Measurements from ENCODE around the gene SNX32.
"Not testable (repeated sequence)": the region's sequence is repeated elsewhere in the genome, so short reads cannot be mapped to it uniquely, and the experiment has no call there.

The SNX32 gene

DNA sequence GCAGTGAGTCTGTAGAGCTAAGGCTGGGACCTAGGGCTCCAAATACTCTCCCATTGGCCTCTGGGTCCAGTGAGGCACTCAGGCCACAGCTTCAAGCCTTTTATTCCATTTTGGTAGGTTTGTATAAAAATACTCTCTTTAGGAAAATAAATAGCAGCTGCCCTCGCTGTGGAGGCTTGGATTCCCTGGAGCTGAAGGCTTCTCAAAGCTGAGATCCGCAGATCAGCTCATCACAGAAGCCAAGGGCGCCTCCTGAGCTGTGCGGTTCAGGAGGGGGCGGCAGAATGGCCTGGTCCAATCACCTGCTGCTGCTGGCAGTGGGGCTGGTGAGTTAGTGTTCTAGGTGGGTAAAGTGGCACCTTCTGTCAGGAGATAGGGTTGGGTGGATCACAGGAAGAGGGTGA lies 58.4 kb downstream of the SNX32 start:
- not testable (repeated sequence) for DNase-seq; H3K9me3 ChIP-seq (ENCODE audit: control extremely low read depth in 1 of 5, control insufficient read depth in 4 of 5, insufficient read depth in 2 of 5, low read depth in 1 of 5, low read length in 4 of 5); H3K27me3 ChIP-seq (replicated peaks in 2 of 5; ENCODE audit: control insufficient read depth in 4 of 5, insufficient read depth in 5 of 5, low read length in 4 of 5)
- POLR2A ChIA-PET, result interaction anchor here (0.9 to 3.6 kb wide), 8 partner anchors 9 to 278 kb away, joined by 3 to 33 read pairs (median 4); partner anchors contain the start of gene FOSL1
- WGBS (ENCODE audit: insufficient coverage), result 91% methylated on average over 3 of the region's 5 CpGs
- peak overlapping the region in 1 of 2 experiments; percentile 68 for H3K27ac ChIP-seq (ENCODE audit: insufficient read depth in 1 of 2, low read depth in 1 of 2, low read length in 2 of 2, poor library complexity in 1 of 2, severe bottlenecking in 2 of 2)
- peak overlapping the region in 6 of 7 experiments; percentile 62 to 97 (median 78) for H3K4me3 ChIP-seq (ENCODE audit: control insufficient read depth in 1 of 7, extremely low read depth in 1 of 7, insufficient read depth in 4 of 7, low read depth in 2 of 7, low read length in 6 of 7)
- H3K36me3 ChIP-seq (ENCODE audit: control insufficient read depth in 4 of 4, insufficient read depth in 4 of 4, low read length in 3 of 4), result peaks cover 0 to 16% (median 6%) of the 10 kb centered on the region in 4 experiments
- peaks cover 11 to 75% (median 68%) of the 10 kb centered on the region in 4 experiments for H3K4me1 ChIP-seq (ENCODE audit: control extremely low read depth in 1 of 4, control insufficient read depth in 4 of 4, insufficient read depth in 4 of 4, low read length in 3 of 4)
- CTCF ChIA-PET, result interaction anchor here (0.9 to 4.3 kb wide), 6 partner anchors 10 to 92 kb away, joined by 3 to 40 read pairs (median 5); partner anchors contain the start of gene FOSL1

DNA sequence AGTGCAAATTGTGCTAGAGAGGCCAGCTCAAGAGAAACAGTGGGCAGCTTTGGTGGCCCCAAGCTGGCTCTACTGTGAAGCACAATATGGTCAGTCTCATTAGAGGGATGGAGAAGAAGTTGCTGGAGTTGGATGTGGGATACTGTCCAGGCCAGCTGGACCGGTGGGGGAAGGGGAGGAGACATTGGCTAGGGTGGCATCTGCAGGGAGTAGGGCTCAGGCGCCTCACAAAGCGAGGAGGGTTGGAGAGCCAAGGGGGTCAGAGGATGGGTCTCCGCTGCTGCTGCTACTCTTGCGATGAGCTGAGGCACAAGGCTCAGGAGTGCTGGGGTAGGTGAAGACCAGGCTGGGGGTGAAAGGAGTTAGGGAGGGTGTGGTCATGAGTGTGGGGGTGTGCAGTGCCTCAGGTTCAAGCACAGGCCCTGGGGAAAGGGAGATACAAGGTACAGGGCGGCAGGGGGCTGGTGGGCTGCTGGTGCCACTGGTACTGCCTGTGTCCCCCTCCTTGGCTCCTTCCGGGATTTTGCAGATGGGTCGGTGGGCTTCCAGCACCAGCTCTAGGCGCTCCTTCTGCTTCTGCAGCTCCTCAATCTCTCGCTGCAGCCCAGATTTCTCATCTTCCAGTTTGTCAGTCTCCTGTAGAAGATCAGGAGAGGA lies 59.0 kb downstream of the SNX32 start:
- no peak for DNase-seq
- H3K9me3 ChIP-seq (ENCODE audit: control extremely low read depth in 1 of 5, control insufficient read depth in 4 of 5, insufficient read depth in 2 of 5, low read depth in 1 of 5, low read length in 4 of 5), result no peaks in the 10 kb centered on the region
- peak overlapping the region in 3 of 7 experiments; percentile 23 to 76 (median 45) for H3K4me3 ChIP-seq (ENCODE audit: control insufficient read depth in 1 of 7, extremely low read depth in 1 of 7, insufficient read depth in 4 of 7, low read depth in 2 of 7, low read length in 6 of 7)
- H3K27ac ChIP-seq (ENCODE audit: insufficient read depth in 1 of 2, low read depth in 1 of 2, low read length in 2 of 2, poor library complexity in 1 of 2, severe bottlenecking in 2 of 2), result peak overlapping the region in 1 of 2 experiments; percentile 68
- H3K27me3 ChIP-seq (replicated peaks in 2 of 5; ENCODE audit: control insufficient read depth in 4 of 5, insufficient read depth in 5 of 5, low read length in 4 of 5), result no peaks in the 10 kb centered on the region
- ChIA-PET CTCF (interaction anchor here (1.0 to 4.3 kb wide), 6 partner anchors 9 to 91 kb away, joined by 3 to 40 read pairs (median 3); partner anchors contain the start of gene FOSL1), POLR2A (interaction anchor here (0.6 to 3.6 kb wide), 9 partner anchors 8 to 39 kb away, joined by 3 to 33 read pairs (median 5); partner anchors contain the start of genes C11orf68, CFL1, DRAP1 and FOSL1)
- peaks cover 11 to 69% (median 62%) of the 10 kb centered on the region in 4 experiments for H3K4me1 ChIP-seq (ENCODE audit: control extremely low read depth in 1 of 4, control insufficient read depth in 4 of 4, insufficient read depth in 4 of 4, low read length in 3 of 4)
- H3K36me3 ChIP-seq (ENCODE audit: control insufficient read depth in 4 of 4, insufficient read depth in 4 of 4, low read length in 3 of 4), result peaks cover 0 to 13% (median 5%) of the 10 kb centered on the region in 4 experiments
- WGBS (ENCODE audit: insufficient coverage), result 84% methylated on average over 7 of the region's 10 CpGs

DNA sequence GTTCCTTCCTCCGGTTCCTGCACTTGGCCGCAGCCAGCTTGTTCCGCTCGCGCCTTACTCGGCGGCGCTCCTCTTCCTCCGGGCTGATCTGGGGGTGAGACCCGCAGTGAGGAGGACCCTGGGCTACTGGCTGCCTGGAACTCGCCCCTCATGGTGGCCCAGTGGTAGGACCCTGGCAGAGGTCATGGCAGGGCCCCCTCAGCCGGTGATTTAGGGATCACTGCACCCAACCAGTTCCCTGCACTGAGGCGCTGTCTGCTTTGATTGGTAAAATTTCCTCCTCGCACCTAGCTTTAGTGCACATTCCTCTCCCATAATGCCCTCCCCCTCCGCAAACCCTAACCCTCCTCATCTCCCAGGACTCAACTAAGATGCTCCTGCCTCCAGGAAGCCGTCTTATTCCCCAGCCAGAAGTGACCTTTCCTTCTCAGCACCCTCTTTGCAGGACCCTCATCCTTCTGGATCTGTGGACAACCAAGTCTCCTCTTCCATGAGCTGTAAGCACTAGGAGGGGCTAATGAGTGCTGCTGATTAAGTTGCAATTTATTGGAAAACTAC lies 60.4 kb downstream of the SNX32 start:
- ChIA-PET POLR2A (interaction anchor here (0.5 to 2.2 kb wide), 7 partner anchors 9 to 784 kb away, joined by 3 to 8 read pairs (median 5); partner anchors contain the start of genes C11orf68, CFL1, CTSW and DRAP1), CTCF (interaction anchor here (0.6 to 2.3 kb wide), 8 partner anchors 9 to 68 kb away, joined by 3 to 7 read pairs (median 4); no protein-coding TSS in a partner anchor)
- H3K9me3 ChIP-seq (ENCODE audit: control extremely low read depth in 1 of 5, control insufficient read depth in 4 of 5, insufficient read depth in 2 of 5, low read depth in 1 of 5, low read length in 4 of 5), result no peaks in the 10 kb centered on the region
- DNase-seq, result peak in 2 of 3 donors; percentile 64 to 78
- WGBS (ENCODE audit: insufficient coverage), result 12% methylated on average over 16 of the region's 16 CpGs
- H3K27ac ChIP-seq (ENCODE audit: insufficient read depth in 1 of 2, low read depth in 1 of 2, low read length in 2 of 2, poor library complexity in 1 of 2, severe bottlenecking in 2 of 2), result peak overlapping the region; percentile 40 to 77
- H3K4me3 ChIP-seq (ENCODE audit: control insufficient read depth in 1 of 7, extremely low read depth in 1 of 7, insufficient read depth in 4 of 7, low read depth in 2 of 7, low read length in 6 of 7), result peak overlapping the region in 6 of 7 experiments; percentile 29 to 70 (median 53)
- H3K27me3 ChIP-seq (replicated peaks in 2 of 5; ENCODE audit: control insufficient read depth in 4 of 5, insufficient read depth in 5 of 5, low read length in 4 of 5), result no peaks in the 10 kb centered on the region
- peaks cover 11 to 67% (median 63%) of the 10 kb centered on the region in 4 experiments for H3K4me1 ChIP-seq (ENCODE audit: control extremely low read depth in 1 of 4, control insufficient read depth in 4 of 4, insufficient read depth in 4 of 4, low read length in 3 of 4)
- H3K36me3 ChIP-seq (ENCODE audit: control insufficient read depth in 4 of 4, insufficient read depth in 4 of 4, low read length in 3 of 4), result peaks cover 0 to 13% (median 5%) of the 10 kb centered on the region in 4 experiments

DNA sequence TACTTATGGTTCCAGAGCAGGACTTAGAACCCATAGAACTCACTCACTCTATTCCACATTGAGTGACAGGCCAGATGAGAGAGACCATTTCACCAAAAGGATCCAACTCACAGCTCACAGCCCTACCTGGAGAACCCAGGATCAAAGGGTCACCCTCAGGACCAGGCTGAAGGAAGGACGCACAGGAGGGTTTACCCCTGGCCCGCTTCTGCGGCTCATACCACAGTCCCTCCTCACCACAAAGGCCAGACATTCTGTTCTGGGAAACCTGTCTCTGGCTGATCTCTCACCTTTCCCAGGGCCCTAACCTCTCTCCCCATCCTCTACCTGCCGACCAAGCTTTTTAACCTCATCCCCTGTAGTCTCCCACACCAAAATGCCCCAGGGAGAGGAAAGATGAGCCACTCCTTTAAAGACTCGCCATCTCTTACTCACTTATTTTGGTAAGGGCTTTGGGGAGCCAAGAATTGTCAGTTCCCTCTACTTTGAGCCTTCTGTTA lies 61.8 kb downstream of the SNX32 start:
- H3K4me1 ChIP-seq (ENCODE audit: control extremely low read depth in 1 of 4, control insufficient read depth in 4 of 4, insufficient read depth in 4 of 4, low read length in 3 of 4), result peaks cover 5 to 64% (median 61%) of the 10 kb centered on the region in 4 experiments
- 96% methylated on average over 3 of the region's 5 CpGs for WGBS (ENCODE audit: insufficient coverage)
- POLR2A ChIA-PET, result no interaction called here
- CTCF ChIA-PET, result interaction anchor here (4.3 kb wide), 1 partner anchor 10 kb away, joined by 41 read pairs; the partner anchor contains the start of gene FIBP
- H3K9me3 ChIP-seq (ENCODE audit: control extremely low read depth in 1 of 5, control insufficient read depth in 4 of 5, insufficient read depth in 2 of 5, low read depth in 1 of 5, low read length in 4 of 5), result no peaks in the 10 kb centered on the region
- DNase-seq, result no peak
- no peak overlapping the region for H3K4me3 ChIP-seq (ENCODE audit: control insufficient read depth in 1 of 7, extremely low read depth in 1 of 7, insufficient read depth in 4 of 7, low read depth in 2 of 7, low read length in 6 of 7)
- H3K36me3 ChIP-seq (ENCODE audit: control insufficient read depth in 4 of 4, insufficient read depth in 4 of 4, low read length in 3 of 4), result peaks cover 0 to 13% (median 5%) of the 10 kb centered on the region in 4 experiments
- no peaks in the 10 kb centered on the region for H3K27me3 ChIP-seq (replicated peaks in 2 of 5; ENCODE audit: control insufficient read depth in 4 of 5, insufficient read depth in 5 of 5, low read length in 4 of 5)
- no peak overlapping the region for H3K27ac ChIP-seq (ENCODE audit: insufficient read depth in 1 of 2, low read depth in 1 of 2, low read length in 2 of 2, poor library complexity in 1 of 2, severe bottlenecking in 2 of 2)

DNA sequence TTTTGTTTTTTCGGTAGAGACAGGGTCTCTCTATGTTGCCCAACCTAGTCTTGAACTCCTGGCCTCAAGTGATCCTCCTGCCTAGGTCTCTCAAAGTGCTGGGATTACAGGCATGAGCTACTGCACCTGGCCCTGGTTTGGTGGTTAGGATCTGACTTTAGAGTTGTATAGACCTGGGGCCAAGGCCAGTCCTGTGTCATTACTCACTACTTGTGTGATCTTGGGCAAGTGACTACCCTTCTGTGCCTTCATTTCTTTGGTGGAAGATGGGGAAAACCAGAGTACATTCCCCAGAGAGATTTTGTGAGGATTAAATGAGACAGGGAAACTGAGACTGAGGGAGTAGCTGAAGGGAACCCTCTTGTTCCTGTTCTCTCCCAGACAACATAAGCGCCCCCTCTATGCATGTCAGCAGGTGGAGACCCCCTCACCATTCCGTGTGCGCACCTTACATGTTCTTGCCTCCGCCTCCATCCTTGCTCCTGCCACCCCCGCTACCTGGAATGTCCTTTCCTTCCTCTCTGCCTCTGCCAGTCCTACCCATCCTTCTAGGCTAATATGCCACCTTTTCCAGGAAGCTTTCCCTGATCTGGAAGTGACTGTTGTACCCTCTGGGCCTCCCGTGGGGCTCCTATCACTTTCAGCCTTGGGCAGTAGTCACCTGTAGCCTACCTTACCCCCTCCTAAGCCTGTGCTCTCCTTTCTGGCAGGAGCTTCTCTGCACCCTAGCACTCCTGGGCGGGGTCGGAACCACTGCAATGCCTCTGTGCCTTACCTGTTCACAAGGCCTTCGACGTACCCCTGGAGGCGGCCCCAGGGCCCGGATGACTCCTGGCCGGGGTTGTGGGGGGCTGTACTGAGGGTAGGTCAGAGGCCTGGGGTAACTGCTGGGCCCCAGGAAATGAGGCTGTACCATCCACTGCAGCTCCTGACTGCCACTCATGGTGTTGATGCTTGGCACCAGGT lies 62.6 kb downstream of the SNX32 start:
- Histone ChIP-seq H3K27me3 (replicated peaks in 2 of 5; ENCODE audit: control insufficient read depth in 4 of 5, insufficient read depth in 5 of 5, low read length in 4 of 5) (no peaks in the 10 kb centered on the region), H3K36me3 (ENCODE audit: control insufficient read depth in 4 of 4, insufficient read depth in 4 of 4, low read length in 3 of 4) (peaks cover 0 to 13% (median 5%) of the 10 kb centered on the region in 4 experiments), H3K9me3 (ENCODE audit: control extremely low read depth in 1 of 5, control insufficient read depth in 4 of 5, insufficient read depth in 2 of 5, low read depth in 1 of 5, low read length in 4 of 5) (no peaks in the 10 kb centered on the region), H3K4me3 (ENCODE audit: control insufficient read depth in 1 of 7, extremely low read depth in 1 of 7, insufficient read depth in 4 of 7, low read depth in 2 of 7, low read length in 6 of 7) (no peak overlapping the region), H3K27ac (ENCODE audit: insufficient read depth in 1 of 2, low read depth in 1 of 2, low read length in 2 of 2, poor library complexity in 1 of 2, severe bottlenecking in 2 of 2) (no peak overlapping the region), H3K4me1 (ENCODE audit: control extremely low read depth in 1 of 4, control insufficient read depth in 4 of 4, insufficient read depth in 4 of 4, low read length in 3 of 4) (peaks cover 5 to 64% (median 55%) of the 10 kb centered on the region in 4 experiments)
- DNase-seq, result no peak
- CTCF ChIA-PET, result interaction anchor here (0.9 to 4.3 kb wide), 3 partner anchors 10 to 184 kb away, joined by 3 to 41 read pairs (median 4); partner anchors contain the start of genes FIBP and KAT5
- 97% methylated on average over 12 of the region's 14 CpGs for WGBS (ENCODE audit: insufficient coverage)
- POLR2A ChIA-PET, result interaction anchor here (0.6 to 1.0 kb wide), 2 partner anchors 19 to 87 kb away, joined by 4 read pairs; no protein-coding TSS in a partner anchor

DNA sequence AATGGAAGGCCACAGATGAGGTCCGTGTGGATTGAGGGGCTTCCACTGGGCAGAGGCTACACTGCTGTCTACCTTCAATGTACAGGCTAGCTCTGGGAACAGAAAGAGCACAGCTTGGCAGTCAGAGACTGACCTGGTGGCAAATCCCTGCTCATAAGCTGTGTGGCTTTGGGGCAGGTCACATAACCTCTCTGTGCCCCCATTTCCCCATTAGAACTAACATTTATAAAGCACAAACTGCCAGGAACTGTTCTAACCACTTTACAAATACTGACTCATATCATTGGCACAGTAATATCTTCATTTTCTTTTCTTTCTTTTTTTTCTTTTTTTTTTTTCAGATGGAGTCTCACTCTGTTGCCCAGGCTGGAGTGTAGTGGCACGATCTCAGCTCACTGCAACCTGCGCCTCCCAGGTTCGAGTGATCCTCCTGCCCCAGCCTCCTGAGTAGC lies 63.3 kb downstream of the SNX32 start:
- no peak overlapping the region for H3K27ac ChIP-seq (ENCODE audit: insufficient read depth in 1 of 2, low read depth in 1 of 2, low read length in 2 of 2, poor library complexity in 1 of 2, severe bottlenecking in 2 of 2)
- no peaks in the 10 kb centered on the region for H3K9me3 ChIP-seq (ENCODE audit: control extremely low read depth in 1 of 5, control insufficient read depth in 4 of 5, insufficient read depth in 2 of 5, low read depth in 1 of 5, low read length in 4 of 5)
- CTCF ChIA-PET, result interaction anchor here (0.9 to 4.3 kb wide), 3 partner anchors 11 to 185 kb away, joined by 3 to 41 read pairs (median 4); partner anchors contain the start of genes FIBP and KAT5
- peaks cover 3 to 59% (median 52%) of the 10 kb centered on the region in 4 experiments for H3K4me1 ChIP-seq (ENCODE audit: control extremely low read depth in 1 of 4, control insufficient read depth in 4 of 4, insufficient read depth in 4 of 4, low read length in 3 of 4)
- WGBS (ENCODE audit: insufficient coverage), result 98% methylated on average over 4 of the region's 4 CpGs
- peaks cover 0 to 13% (median 5%) of the 10 kb centered on the region in 4 experiments for H3K36me3 ChIP-seq (ENCODE audit: control insufficient read depth in 4 of 4, insufficient read depth in 4 of 4, low read length in 3 of 4)
- H3K27me3 ChIP-seq (replicated peaks in 2 of 5; ENCODE audit: control insufficient read depth in 4 of 5, insufficient read depth in 5 of 5, low read length in 4 of 5), result no peaks in the 10 kb centered on the region
- POLR2A ChIA-PET, result interaction anchor here (1.0 kb wide), 1 partner anchor 19 kb away, joined by 4 read pairs; no protein-coding TSS in a partner anchor
- no peak for DNase-seq
- no peak overlapping the region for H3K4me3 ChIP-seq (ENCODE audit: control insufficient read depth in 1 of 7, extremely low read depth in 1 of 7, insufficient read depth in 4 of 7, low read depth in 2 of 7, low read length in 6 of 7)
